Glutamatergic neuron (in vitro differentiated cells): ENCODE results near the gene NOS1. TPM values are rescaled to one million over a fixed set of nuclear protein-coding genes. Genes with fewer than 3 reads are reported as not detected.

ENCODE experiments used
- DNase-seq: peaks from one replicate; pipeline ENCODE4 v3.0.0; 2022
- H3K27ac Mint-ChIP-seq: one replicate; pipeline ENCODE4 v1.8.0; 2020; ENCODE audit warnings: mild to moderate bottlenecking, mixed read lengths, inconsistent platforms; ENCODE audit not compliant: unreplicated experiment
- H3K27me3 Mint-ChIP-seq: one replicate; pipeline ENCODE4 v1.8.0; 2020; ENCODE audit warnings: mild to moderate bottlenecking, moderate library complexity, mixed read lengths, inconsistent platforms; ENCODE audit not compliant: unreplicated experiment
- H3K36me3 Mint-ChIP-seq: one replicate; pipeline ENCODE4 v1.8.0; 2020; ENCODE audit warnings: mild to moderate bottlenecking, mixed read lengths, inconsistent platforms; ENCODE audit not compliant: unreplicated experiment
- H3K4me1 Mint-ChIP-seq: one replicate; pipeline ENCODE4 v1.8.0; 2020; ENCODE audit warnings: mild to moderate bottlenecking, low read depth, mixed read lengths, inconsistent platforms; ENCODE audit not compliant: unreplicated experiment
- H3K4me3 Mint-ChIP-seq: one replicate; pipeline ENCODE4 v1.8.0; 2020; ENCODE audit warnings: mild to moderate bottlenecking, mixed read lengths, inconsistent platforms; ENCODE audit not compliant: unreplicated experiment
- H3K9me3 Mint-ChIP-seq: one replicate; pipeline ENCODE4 v1.8.0; 2020; ENCODE audit warnings: mild to moderate bottlenecking, moderate library complexity, mixed read lengths, inconsistent platforms; ENCODE audit not compliant: unreplicated experiment
- CTCF ChIP-seq: fragments of 200-600 bp; sonication (generic); IDR thresholded peaks from one replicate; pipeline ENCODE4 v1.5.0; 2021; ENCODE audit not compliant: partially characterized antibody, unreplicated experiment
- total RNA-seq: library from RNA; stranded (reverse); fragmentation: NEBNext Ultra II Directional; extraction: Animal tissue kit (Norgen Biotek cat#: 25700); gene quantifications from one replicate; pipeline ENCODE4 v1.2.1, GENCODE V29; 2021; ENCODE audit not compliant: unreplicated experiment

The NOS1 gene
- total RNA-seq, 1 donor from 2014 or later = 0.96 TPM

- Mint-ChIP-seq H3K27ac (peak overlapping the region; percentile 10), H3K27me3 (peaks cover 2% of the 10 kb centered on the region), H3K9me3 (peaks cover 11% of the 10 kb centered on the region), H3K36me3 (no peaks in the 10 kb centered on the region), H3K4me3 (peak overlapping the region; percentile 51), H3K4me1 (peaks cover 18% of the 10 kb centered on the region)
- DNase-seq = no peak
- TF ChIP-seq CTCF = no peak
Measured at GRCh38 chr12:117334855-117335587, 26.4 kb downstream of the NOS1 start.

- H3K9me3 Mint-ChIP-seq = peaks cover 11% of the 10 kb centered on the region
- peak overlapping the region; percentile 89 for H3K27ac Mint-ChIP-seq
- TF ChIP-seq CTCF = no peak
- H3K4me3 Mint-ChIP-seq = peak overlapping the region; percentile 59
- H3K36me3 Mint-ChIP-seq = no peaks in the 10 kb centered on the region
- DNase-seq = no peak
- peaks cover 18% of the 10 kb centered on the region for H3K4me1 Mint-ChIP-seq
- peaks cover 2% of the 10 kb centered on the region for H3K27me3 Mint-ChIP-seq
Measured at GRCh38 chr12:117334051-117334450, 27.4 kb downstream of the NOS1 start.

DNA sequence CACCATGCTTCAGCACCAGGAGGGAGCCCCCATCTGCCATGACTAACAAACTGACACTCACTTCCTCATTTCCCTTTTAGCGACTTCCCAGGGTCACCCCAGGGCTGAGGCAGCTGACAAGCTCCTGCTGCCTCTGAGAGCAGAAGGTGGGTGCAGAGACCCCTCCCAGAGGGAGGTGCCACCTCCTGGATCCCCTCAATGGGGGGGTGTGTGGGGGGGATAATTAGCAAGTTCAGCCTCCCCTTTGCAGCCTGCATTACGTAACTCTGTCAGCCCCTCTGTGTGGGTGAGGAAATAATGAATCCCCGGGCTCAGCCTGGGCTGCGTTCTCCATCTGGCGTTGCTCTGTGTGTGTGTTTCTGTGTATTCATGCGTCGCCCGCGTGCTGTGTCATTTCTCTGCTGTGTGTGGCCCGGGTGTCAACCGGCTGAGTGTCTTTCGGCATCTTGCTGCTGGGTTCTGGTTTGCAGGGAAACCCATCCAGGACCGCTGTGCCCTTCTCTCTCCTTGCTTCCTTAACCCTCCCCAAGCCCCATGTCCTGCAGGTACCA lies 28.0 kb downstream of the NOS1 start:
- DNase-seq = peak; percentile 72
- Mint-ChIP-seq H3K4me3 (peak overlapping the region; percentile 59), H3K4me1 (peaks cover 13% of the 10 kb centered on the region), H3K27ac (peak overlapping the region; percentile 89), H3K27me3 (peaks cover 2% of the 10 kb centered on the region), H3K9me3 (peaks cover 11% of the 10 kb centered on the region), H3K36me3 (no peaks in the 10 kb centered on the region)
- TF ChIP-seq CTCF = no peak

DNA sequence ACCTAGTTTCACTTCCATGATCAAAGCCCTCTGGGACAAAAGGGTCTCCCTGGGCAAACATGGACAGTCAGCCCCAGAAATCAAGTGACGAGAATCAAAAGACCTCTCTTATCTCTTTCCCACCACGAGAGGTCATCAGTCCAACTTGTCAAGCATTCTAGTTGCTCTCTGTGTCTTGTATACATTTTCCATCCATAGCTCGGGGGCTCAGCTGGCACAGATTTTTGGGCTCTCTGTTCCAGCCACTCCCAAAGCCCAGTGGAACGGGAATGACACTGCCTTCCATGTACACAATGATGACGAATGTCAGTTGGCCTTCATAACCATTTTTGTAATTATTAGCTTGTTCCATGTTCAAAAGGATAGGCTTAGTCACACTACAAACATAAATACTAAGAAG lies 29.7 kb downstream of the NOS1 start:
- H3K27ac Mint-ChIP-seq = no peak overlapping the region
- H3K36me3 Mint-ChIP-seq = no peaks in the 10 kb centered on the region
- no peak for TF ChIP-seq CTCF
- no peak for DNase-seq
- peaks cover 10% of the 10 kb centered on the region for H3K9me3 Mint-ChIP-seq
- H3K4me3 Mint-ChIP-seq = no peak overlapping the region
- H3K4me1 Mint-ChIP-seq = peaks cover 13% of the 10 kb centered on the region
- peaks cover 2% of the 10 kb centered on the region for H3K27me3 Mint-ChIP-seq

- no peak for DNase-seq
- H3K36me3 Mint-ChIP-seq = no peaks in the 10 kb centered on the region
- H3K27ac Mint-ChIP-seq = no peak overlapping the region
- peaks cover 13% of the 10 kb centered on the region for H3K4me1 Mint-ChIP-seq
- peaks cover 9% of the 10 kb centered on the region for H3K9me3 Mint-ChIP-seq
- H3K27me3 Mint-ChIP-seq = peaks cover 2% of the 10 kb centered on the region
- no peak overlapping the region for H3K4me3 Mint-ChIP-seq
- no peak for TF ChIP-seq CTCF
Measured at GRCh38 chr12:117330441-117331113, 30.8 kb downstream of the NOS1 start.
